Measurements from ENCODE around the gene NEU2. TPM values are rescaled to one million over a fixed set of nuclear protein-coding genes. Genes with fewer than 3 reads are reported as not detected.

The NEU2 gene
- total and polyA plus RNA-seq, 2 of the 4 experiments (the other 2 are of a cell fraction) = not detected

- Histone ChIP-seq H3K79me1 (ENCODE audit: low read depth in 1 of 2, low read length in 2 of 2) (no peaks in the 10 kb centered on the region), H3K4ac (ENCODE audit: low read depth, low read length) (no peak overlapping the region), H3K36me3 (ENCODE audit: control insufficient read depth, insufficient read depth, low read length) (no peaks in the 10 kb centered on the region), H3K4me2 (ENCODE audit: low read depth, low read length) (no peak overlapping the region), H3K18ac (ENCODE audit: low read depth, low read length) (no peak overlapping the region), H4K5ac (ENCODE audit: low read depth, low read length) (no peak overlapping the region), H3K14ac (replicated peaks; ENCODE audit: low read depth, low read length) (no peak overlapping the region), H4K20me1 (ENCODE audit: insufficient read depth, low read length) (no peaks in the 10 kb centered on the region), H3K9me1 (ENCODE audit: insufficient read depth, low read length) (no peaks in the 10 kb centered on the region), H3K23ac (ENCODE audit: low read depth, low read length) (no peak overlapping the region), H2AK9ac (replicated peaks; ENCODE audit: low read depth, low read length, poor library complexity) (no peak overlapping the region), H2BK5ac (ENCODE audit: low read depth, low read length, poor library complexity, severe bottlenecking) (no peak overlapping the region), H2BK20ac (ENCODE audit: low read depth, low read length) (no peak overlapping the region), H4K91ac (ENCODE audit: insufficient read depth, low read depth, low read length) (no peak overlapping the region), H4K8ac (ENCODE audit: low read depth in 2 of 2, low read length in 2 of 2) (no peak overlapping the region), H3K56ac (ENCODE audit: extremely low read depth, insufficient read depth, low read length) (no peak overlapping the region), H3K27me3 (ENCODE audit: control insufficient read depth, insufficient read depth, low read length) (peaks cover 11% of the 10 kb centered on the region), H2BK120ac (ENCODE audit: low read depth, low read length) (no peak overlapping the region), H3K4me1 (ENCODE audit: control insufficient read depth, insufficient read depth, low read length) (no peaks in the 10 kb centered on the region), H3K27ac (ENCODE audit: insufficient read depth, low read length) (no peak overlapping the region), H3K9me3 (ENCODE audit: control insufficient read depth, insufficient read depth, low read length) (no peaks in the 10 kb centered on the region), H3K9ac (ENCODE audit: low read depth, low read length) (no peak overlapping the region), H3K4me3 (ENCODE audit: insufficient read depth, low read depth, low read length) (no peak overlapping the region), H2AFZ (replicated peaks; ENCODE audit: low read length, poor library complexity) (no peak overlapping the region), H2BK15ac (ENCODE audit: low read depth, low read length) (no peak overlapping the region), H2AK5ac (ENCODE audit: low read depth, low read length) (no peak overlapping the region)
- no peak for DNase-seq
- no peak for ATAC-seq (ENCODE audit: low read depth)
- dilution Hi-C loops (cut with HindIII; ENCODE audit: low sequenced_read_pairs, unreplicated experiment) = no loop called here
- no CpG with 5 or more reads among the region's 3 CpGs for WGBS, 2 experiments (ENCODE audit: extremely low coverage in 2 of 2, insufficient read length in 1 of 2)
- ChIA-PET POLR2A (ENCODE audit: unreplicated experiment) (no interaction called here), CTCF (interaction anchor here (0.6 kb wide), 1 partner anchor 12 kb away, joined by 3 read pairs; no protein-coding TSS in a partner anchor)
- in situ Hi-C loops (cut with MboI; ENCODE audit: low sequenced_read_pairs) = no loop called here
- BruUV-seq (replicated peaks) = no TSS peak
- intact Hi-C loops (cut with micrococcal nuclease) = no loop called here
- TF ChIP-seq, protein P1, sequence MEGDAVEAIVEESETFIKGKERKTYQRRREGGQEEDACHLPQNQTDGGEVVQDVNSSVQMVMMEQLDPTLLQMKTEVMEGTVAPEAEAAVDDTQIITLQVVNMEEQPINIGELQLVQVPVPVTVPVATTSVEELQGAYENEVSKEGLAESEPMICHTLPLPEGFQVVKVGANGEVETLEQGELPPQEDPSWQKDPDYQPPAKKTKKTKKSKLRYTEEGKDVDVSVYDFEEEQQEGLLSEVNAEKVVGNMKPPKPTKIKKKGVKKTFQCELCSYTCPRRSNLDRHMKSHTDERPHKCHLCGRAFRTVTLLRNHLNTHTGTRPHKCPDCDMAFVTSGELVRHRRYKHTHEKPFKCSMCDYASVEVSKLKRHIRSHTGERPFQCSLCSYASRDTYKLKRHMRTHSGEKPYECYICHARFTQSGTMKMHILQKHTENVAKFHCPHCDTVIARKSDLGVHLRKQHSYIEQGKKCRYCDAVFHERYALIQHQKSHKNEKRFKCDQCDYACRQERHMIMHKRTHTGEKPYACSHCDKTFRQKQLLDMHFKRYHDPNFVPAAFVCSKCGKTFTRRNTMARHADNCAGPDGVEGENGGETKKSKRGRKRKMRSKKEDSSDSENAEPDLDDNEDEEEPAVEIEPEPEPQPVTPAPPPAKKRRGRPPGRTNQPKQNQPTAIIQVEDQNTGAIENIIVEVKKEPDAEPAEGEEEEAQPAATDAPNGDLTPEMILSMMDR (conservative IDR thresholded peaks at IDR 0.05; ENCODE audit: low read depth, low read length) = no peak
- TF ChIP-seq RFX5 (IDR thresholded peaks at IDR 0.05; ENCODE audit: low read depth, low read length) (no peak), CHD1 (IDR thresholded peaks at IDR 0.05; ENCODE audit: low read depth, low read length) (no peak), ELK1 (IDR thresholded peaks at IDR 0.05; ENCODE audit: borderline replicate concordance, low read depth, low read length) (no peak), POLR2A (IDR thresholded peaks at IDR 0.05; ENCODE audit: low read depth, low read length) (no peak), RAD21 (IDR thresholded peaks at IDR 0.05; ENCODE audit: low read length) (no peak), MXI1 (IDR thresholded peaks at IDR 0.05; ENCODE audit: borderline replicate concordance, low read depth, low read length) (no peak), CEBPB (IDR thresholded peaks at IDR 0.05; ENCODE audit: low read depth, low read length) (no peak), RCOR1 (IDR thresholded peaks at IDR 0.05; ENCODE audit: insufficient replicate concordance, low read length) (no peak), FOS (IDR thresholded peaks at IDR 0.05; ENCODE audit: low read depth, low read length) (no peak), USF2 (IDR thresholded peaks at IDR 0.05; ENCODE audit: low read depth, low read length) (no peak), MAFK (IDR thresholded peaks at IDR 0.05; ENCODE audit: low read depth, low read length) (no peak), SMC3 (IDR thresholded peaks at IDR 0.05; ENCODE audit: low read depth, low read length) (no peak), NFE2L2 (IDR thresholded peaks at IDR 0.05; ENCODE audit: low read depth, low read length) (no peak), MAZ (IDR thresholded peaks at IDR 0.05; ENCODE audit: borderline replicate concordance, low read depth, low read length) (no peak), BHLHE40 (IDR thresholded peaks at IDR 0.05; ENCODE audit: low read depth, low read length) (no peak)
Measured at GRCh38 chr2:233009661-233010060, 22.8 kb upstream of the NEU2 start.

All from IMR-90 (cell line).